ENCODE measurements around the gene RARG.

The RARG gene

DNA sequence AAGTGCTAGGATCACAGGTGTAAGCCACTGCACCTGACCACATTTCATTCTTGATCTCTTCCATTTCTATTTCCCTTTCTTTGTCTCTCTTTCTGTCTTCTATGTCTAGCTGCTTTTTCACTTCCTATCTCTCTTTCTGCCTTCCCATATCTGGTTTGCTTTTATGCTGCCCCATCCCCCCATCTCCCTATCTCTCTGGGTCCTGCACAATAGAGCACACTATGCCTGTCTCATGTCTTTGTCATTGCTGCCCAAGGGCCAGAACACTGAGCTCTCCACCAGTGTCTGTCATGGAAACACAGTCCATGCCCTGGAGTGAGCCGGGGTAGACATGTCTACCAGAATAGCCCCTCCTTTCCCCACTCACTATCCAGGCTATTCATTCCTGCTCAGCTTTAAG lies 12.3 kb upstream of the RARG start:
- TF ChIP-seq, protein P1, sequence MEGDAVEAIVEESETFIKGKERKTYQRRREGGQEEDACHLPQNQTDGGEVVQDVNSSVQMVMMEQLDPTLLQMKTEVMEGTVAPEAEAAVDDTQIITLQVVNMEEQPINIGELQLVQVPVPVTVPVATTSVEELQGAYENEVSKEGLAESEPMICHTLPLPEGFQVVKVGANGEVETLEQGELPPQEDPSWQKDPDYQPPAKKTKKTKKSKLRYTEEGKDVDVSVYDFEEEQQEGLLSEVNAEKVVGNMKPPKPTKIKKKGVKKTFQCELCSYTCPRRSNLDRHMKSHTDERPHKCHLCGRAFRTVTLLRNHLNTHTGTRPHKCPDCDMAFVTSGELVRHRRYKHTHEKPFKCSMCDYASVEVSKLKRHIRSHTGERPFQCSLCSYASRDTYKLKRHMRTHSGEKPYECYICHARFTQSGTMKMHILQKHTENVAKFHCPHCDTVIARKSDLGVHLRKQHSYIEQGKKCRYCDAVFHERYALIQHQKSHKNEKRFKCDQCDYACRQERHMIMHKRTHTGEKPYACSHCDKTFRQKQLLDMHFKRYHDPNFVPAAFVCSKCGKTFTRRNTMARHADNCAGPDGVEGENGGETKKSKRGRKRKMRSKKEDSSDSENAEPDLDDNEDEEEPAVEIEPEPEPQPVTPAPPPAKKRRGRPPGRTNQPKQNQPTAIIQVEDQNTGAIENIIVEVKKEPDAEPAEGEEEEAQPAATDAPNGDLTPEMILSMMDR (IDR thresholded peaks at IDR 0.05; ENCODE audit: low read depth, low read length) = no peak
- H3K4me3 ChIP-seq (ENCODE audit: low read depth, low read length) = no peak overlapping the region

GRCh38 chr12:53241623-53242412 lies 9.8 kb upstream of the RARG start:
- TF ChIP-seq, protein P1 (IDR thresholded peaks at IDR 0.05; ENCODE audit: low read depth, low read length) = no peak
- H3K4me3 ChIP-seq (ENCODE audit: low read depth, low read length) = no peak overlapping the region

GRCh38 chr12:53239643-53240258 lies 7.7 kb upstream of the RARG start:
- TF ChIP-seq, protein P1 (IDR thresholded peaks at IDR 0.05; ENCODE audit: low read depth, low read length) = no peak
- no peak overlapping the region for H3K4me3 ChIP-seq (ENCODE audit: low read depth, low read length)

DNA sequence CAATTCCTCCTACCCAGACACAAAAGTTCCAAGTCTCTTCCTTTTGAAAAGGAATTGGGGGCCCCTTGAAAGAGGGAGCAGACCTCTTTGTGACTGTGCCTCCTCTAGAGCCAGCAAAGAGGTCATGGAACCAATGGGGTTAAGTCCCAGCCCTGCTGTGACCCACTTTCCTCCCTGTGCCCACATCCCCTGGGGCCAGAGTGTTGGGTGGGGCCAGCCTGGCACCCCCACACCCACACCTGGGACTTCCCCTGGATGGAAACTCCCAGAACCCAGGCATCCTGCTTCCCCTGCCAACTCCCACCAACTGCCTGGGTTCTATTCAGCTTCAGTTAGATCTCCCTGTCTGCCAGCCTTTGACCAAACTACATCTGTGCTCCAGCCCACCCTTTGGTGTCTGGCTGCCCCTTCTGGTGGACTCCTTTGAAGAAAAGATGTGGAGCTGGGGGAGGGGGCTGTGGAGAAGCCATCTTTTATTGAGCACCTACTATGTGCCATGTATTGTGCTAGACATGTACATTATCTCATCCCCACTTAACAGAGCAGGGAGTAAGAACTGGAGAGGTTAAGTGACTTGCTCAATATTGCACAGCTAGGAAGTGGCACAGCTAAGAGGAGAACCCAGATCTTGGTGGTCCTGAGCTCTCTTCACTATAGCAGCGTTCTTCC lies 4.6 kb upstream of the RARG start:
- TF ChIP-seq, protein P1 (IDR thresholded peaks at IDR 0.05; ENCODE audit: low read depth, low read length) = no peak
- no peak overlapping the region for H3K4me3 ChIP-seq (ENCODE audit: low read depth, low read length)

DNA sequence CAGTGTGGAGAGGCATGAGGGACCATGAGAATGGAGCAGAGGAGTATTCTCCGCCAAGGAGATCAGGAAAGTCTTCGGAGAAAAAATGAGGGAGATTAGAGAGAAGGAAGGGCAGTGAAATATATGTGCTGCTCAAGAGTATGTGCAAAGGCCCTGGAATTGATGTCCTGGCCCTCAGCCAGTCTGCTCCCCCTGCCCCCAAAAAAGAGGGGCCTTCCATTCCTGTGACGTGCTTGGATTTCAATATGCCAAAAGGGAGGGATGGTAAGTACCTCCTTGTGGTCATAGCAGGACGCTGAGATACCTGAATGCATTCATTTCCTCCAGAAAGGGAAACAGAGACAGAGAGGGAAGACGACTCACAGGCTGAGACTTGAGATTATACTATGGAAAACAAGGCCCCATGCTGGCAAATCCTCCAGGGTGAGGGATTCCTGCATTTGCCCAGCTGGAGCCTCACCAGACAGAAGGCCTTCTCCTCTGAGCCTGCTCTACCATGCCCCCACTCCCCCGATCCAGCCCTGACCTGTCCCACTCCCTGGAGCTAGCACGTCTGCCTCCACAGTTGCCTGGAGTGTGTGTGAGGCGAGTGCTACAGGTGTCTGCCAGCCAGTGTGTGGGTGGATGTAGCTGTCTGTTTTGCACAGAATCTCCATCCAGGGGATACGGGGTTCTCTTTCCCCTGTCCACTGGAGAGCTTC lies 3.9 kb upstream of the RARG start:
- H3K4me3 ChIP-seq (ENCODE audit: low read depth, low read length) = no peak overlapping the region

GRCh38 chr12:53235164-53235563 lies 3.2 kb upstream of the RARG start:
- TF ChIP-seq, protein P1 (IDR thresholded peaks at IDR 0.05; ENCODE audit: low read depth, low read length) = no peak
- H3K4me3 ChIP-seq (ENCODE audit: low read depth, low read length) = no peak overlapping the region

More for the DNA sequence above, 3.9 kb upstream of the RARG start:
- TF ChIP-seq, protein P1 (IDR thresholded peaks at IDR 0.05; ENCODE audit: low read depth, low read length) = no peak
